NT2/D1 (cell line): ENCODE results near the gene TIE1.

Source experiments
- DNase-seq: peaks from one replicate; pipeline ENCODE4 v3.0.0-alpha.2; 2011; ENCODE audit warnings: low read depth, low spot score
- H3K27me3 ChIP-seq: 2 replicates; pipeline ENCODE4 v1.6.0; 2011; ENCODE audit warnings: mild to moderate bottlenecking; ENCODE audit not compliant: insufficient read length, insufficient read depth
- H3K36me3 ChIP-seq: 2 replicates; pipeline ENCODE4 v1.6.1; 2011; ENCODE audit warnings: mild to moderate bottlenecking, low read length, mixed read lengths; ENCODE audit not compliant: insufficient read depth, insufficient read length
- H3K4me1 ChIP-seq: 2 replicates; pipeline ENCODE4 v1.5.1; 2011; ENCODE audit not compliant: insufficient read depth, insufficient read length
- H3K4me3 ChIP-seq: 2 replicates; pipeline ENCODE4 v1.5.1; 2011; ENCODE audit warnings: low read depth; ENCODE audit not compliant: insufficient read length
- H3K9ac ChIP-seq: 2 replicates; pipeline ENCODE4 v1.6.0; 2011; ENCODE audit warnings: low read depth; ENCODE audit not compliant: insufficient read length
- H3K9me3 ChIP-seq: 2 replicates; pipeline ENCODE4 v1.5.1; 2011; ENCODE audit warnings: mild to moderate bottlenecking, low read length; ENCODE audit not compliant: insufficient read depth
- SUZ12 ChIP-seq: IDR thresholded peaks from 2 replicates; pipeline ENCODE4 v1.6.1; 2011; ENCODE audit not compliant: insufficient read length, insufficient read depth; ENCODE audit errors: extremely low read depth
- YY1 ChIP-seq: IDR thresholded peaks from 2 replicates; pipeline ENCODE4 v1.6.1; 2011; ENCODE audit not compliant: insufficient read length, insufficient read depth
- ZNF274 ChIP-seq: IDR thresholded peaks from 2 replicates; pipeline ENCODE4 v1.6.1; 2011; ENCODE audit warnings: mild to moderate bottlenecking, low read depth, low read length

Gene TIE1

GRCh38 chr1:43305461-43305860 lies 4.7 kb downstream of the TIE1 start:
- H3K9ac ChIP-seq = no peak overlapping the region
- H3K4me3 ChIP-seq = no peak overlapping the region
- H3K9me3 ChIP-seq = no peaks in the 10 kb centered on the region
- no peaks in the 10 kb centered on the region for H3K36me3 ChIP-seq
- TF ChIP-seq ZNF274 (no peak), SUZ12 (no peak), YY1 (no peak)
- no peak for DNase-seq
- H3K27me3 ChIP-seq = no peaks in the 10 kb centered on the region
- peaks cover 26% of the 10 kb centered on the region for H3K4me1 ChIP-seq

- TF ChIP-seq YY1 (no peak), ZNF274 (no peak), SUZ12 (no peak)
- Histone ChIP-seq H3K4me1 (peaks cover 26% of the 10 kb centered on the region), H3K9me3 (no peaks in the 10 kb centered on the region), H3K9ac (no peak overlapping the region), H3K4me3 (no peak overlapping the region), H3K27me3 (no peaks in the 10 kb centered on the region), H3K36me3 (no peaks in the 10 kb centered on the region)
- no peak for DNase-seq
These were observed 5.3 kb downstream of the TIE1 start for GRCh38 chr1:43305926-43306687.

GRCh38 chr1:43306688-43307457 lies 6.1 kb downstream of the TIE1 start:
- H3K4me3 ChIP-seq = no peak overlapping the region
- no peaks in the 10 kb centered on the region for H3K27me3 ChIP-seq
- no peaks in the 10 kb centered on the region for H3K9me3 ChIP-seq
- DNase-seq = no peak
- no peaks in the 10 kb centered on the region for H3K36me3 ChIP-seq
- peaks cover 26% of the 10 kb centered on the region for H3K4me1 ChIP-seq
- TF ChIP-seq YY1 = no peak
- no peak for TF ChIP-seq ZNF274
- TF ChIP-seq SUZ12 = no peak
- H3K9ac ChIP-seq = no peak overlapping the region

- no peak for TF ChIP-seq ZNF274
- no peak for TF ChIP-seq YY1
- TF ChIP-seq SUZ12 = no peak
- no peaks in the 10 kb centered on the region for H3K9me3 ChIP-seq
These were observed 6.8 kb downstream of the TIE1 start for GRCh38 chr1:43307458-43308158.

GRCh38 chr1:43308635-43309404 lies 8.0 kb downstream of the TIE1 start:
- no peaks in the 10 kb centered on the region for H3K27me3 ChIP-seq
- no peaks in the 10 kb centered on the region for H3K9me3 ChIP-seq

More at GRCh38 chr1:43307458-43308158, 6.8 kb downstream of the TIE1 start:
- peaks cover 22% of the 10 kb centered on the region for H3K4me1 ChIP-seq
- H3K9ac ChIP-seq = no peak overlapping the region
- DNase-seq = no peak
- no peaks in the 10 kb centered on the region for H3K27me3 ChIP-seq
- H3K4me3 ChIP-seq = no peak overlapping the region
- H3K36me3 ChIP-seq = no peaks in the 10 kb centered on the region

GRCh38 chr1:43309405-43310025 lies 8.7 kb downstream of the TIE1 start:
- no peak for DNase-seq
- H3K9me3 ChIP-seq = no peaks in the 10 kb centered on the region
- H3K4me1 ChIP-seq = peaks cover 7% of the 10 kb centered on the region
- TF ChIP-seq YY1 = no peak
- no peak for TF ChIP-seq ZNF274
- no peak for TF ChIP-seq SUZ12
- H3K4me3 ChIP-seq = no peak overlapping the region
- no peaks in the 10 kb centered on the region for H3K36me3 ChIP-seq
- H3K9ac ChIP-seq = no peak overlapping the region
- H3K27me3 ChIP-seq = no peaks in the 10 kb centered on the region

More at GRCh38 chr1:43308635-43309404, 8.0 kb downstream of the TIE1 start:
- H3K36me3 ChIP-seq = no peaks in the 10 kb centered on the region
- H3K4me1 ChIP-seq = peaks cover 14% of the 10 kb centered on the region
- no peak for TF ChIP-seq YY1
- TF ChIP-seq ZNF274 = no peak
- TF ChIP-seq SUZ12 = no peak
- H3K4me3 ChIP-seq = no peak overlapping the region
- no peak for DNase-seq
- no peak overlapping the region for H3K9ac ChIP-seq
